SK-N-SH (cell line): ENCODE results near the gene CHPF. TPM values are rescaled to one million over a fixed set of nuclear protein-coding genes. Genes with fewer than 3 reads are reported as not detected.

Source experiments
- CTCF ChIA-PET: fragments of 300-600, 350-600 bp; formaldehyde crosslinking; extraction: SDS; loops from one replicate; lab custom pipeline; 2021; lab: Yijun Ruan, JAX
- POLR2A ChIA-PET: fragments of 350-600 bp; sonication (Branson Sonifier 250); formaldehyde crosslinking; extraction: SDS; loops from one replicate; lab custom pipeline; 2020; ENCODE audit warnings: antibody characterized with exemption, inconsistent platforms; lab: Yijun Ruan, JAX
- DNase-seq: peaks from one replicate; pipeline ENCODE4 v3.0.0; 2012
- H2AFZ ChIP-seq: fragments of 200-600 bp; sonication (generic); 2 replicates; pipeline ENCODE4 v1.8.1; 2016; ENCODE audit warnings: antibody characterized with exemption, mild to moderate bottlenecking, low read depth
- H3F3A ChIP-seq: fragments of 200-600 bp; sonication (generic); replicated peaks from 2 replicates; pipeline ENCODE3; 2016; ENCODE audit warnings: antibody characterized with exemption, mild to moderate bottlenecking; ENCODE audit not compliant: insufficient read depth
- H3K27ac ChIP-seq, 2 experiments: fragments of 200-500 bp in 1 of 2; fragments of 200-600 bp in 1 of 2; sonication (Bioruptor generic) in 1 of 2; sonication (generic), shearing (Covaris generic) in 1 of 2; 2 replicates each; pipeline versions ENCODE4 v1.5.1 to v1.6.1; 2014 to 2016; ENCODE audit warnings: low read depth in 2 of 2, inconsistent platforms in 1 of 2, low read length in 1 of 2, mild to moderate bottlenecking in 1 of 2, mixed read lengths in 1 of 2
- H3K27me3 ChIP-seq: fragments of 200-600 bp; sonication (generic), shearing (Covaris generic); 2 replicates; pipeline ENCODE4 v1.6.1; 2016; ENCODE audit warnings: mixed run types; ENCODE audit not compliant: insufficient read depth
- H3K36me3 ChIP-seq, 2 experiments: fragments of 200-500 bp in 1 of 2; fragments of 200-600 bp in 1 of 2; sonication (Bioruptor generic) in 1 of 2; sonication (generic) in 1 of 2; replicated peaks in 1 of 2; 2 replicates each; pipeline versions ENCODE3 to v1.5.1; 2014 to 2016; ENCODE audit warnings: low read length in 1 of 2, mild to moderate bottlenecking in 1 of 2; ENCODE audit not compliant: insufficient read depth in 2 of 2, control insufficient read depth in 1 of 2
- H3K4me1 ChIP-seq, 2 experiments: fragments of 200-500 bp in 1 of 2; fragments of 200-600 bp in 1 of 2; sonication (Bioruptor generic) in 1 of 2; sonication (generic), shearing (Covaris generic) in 1 of 2; 2 replicates each; pipeline versions ENCODE4 v1.5.1 to v1.6.1; 2014 to 2016; ENCODE audit warnings: low read depth in 1 of 2, low read length in 1 of 2, mixed run types in 1 of 2; ENCODE audit not compliant: insufficient read depth in 2 of 2, control insufficient read depth in 1 of 2
- H3K4me2 ChIP-seq: fragments of 200-600 bp; sonication (generic), shearing (Covaris generic); 2 replicates; pipeline ENCODE4 v1.6.1; 2017; ENCODE audit warnings: mixed run types
- H3K4me3 ChIP-seq, 2 experiments: fragments of 200-500 bp in 1 of 2; fragments of 200-600 bp in 1 of 2; sonication (Bioruptor generic) in 1 of 2; sonication (generic), shearing (Covaris generic) in 1 of 2; 2 replicates each; pipeline versions ENCODE4 v1.5.1 to v1.8.1; 2014 to 2016; ENCODE audit warnings: low read depth in 2 of 2, inconsistent platforms in 1 of 2, low read length in 1 of 2, mild to moderate bottlenecking in 1 of 2, mixed read lengths in 1 of 2, moderate library complexity in 1 of 2
- H3K79me2 ChIP-seq: fragments of 200-600 bp; sonication (generic); 2 replicates; pipeline ENCODE4 v1.8.1; 2017; ENCODE audit warnings: mild to moderate bottlenecking; ENCODE audit not compliant: insufficient read depth
- H3K9ac ChIP-seq: fragments of 200-600 bp; sonication (generic); 2 replicates; pipeline ENCODE4 v1.6.1; 2017; ENCODE audit warnings: mixed run types
- H3K9me2 ChIP-seq: fragments of 200-600 bp; sonication (generic); 2 replicates; pipeline ENCODE4 v1.6.1; 2017; ENCODE audit warnings: mixed run types
- H3K9me3 ChIP-seq: fragments of 200-600 bp; sonication (generic); 2 replicates; pipeline ENCODE4 v1.6.1; 2017; ENCODE audit warnings: mixed run types, mild to moderate bottlenecking, moderate library complexity
- H4K20me1 ChIP-seq: fragments of 200-600 bp; sonication (generic); 2 replicates; pipeline ENCODE4 v1.6.1; 2017; ENCODE audit warnings: mild to moderate bottlenecking, mixed run types; ENCODE audit not compliant: insufficient read depth
- ELF1 ChIP-seq: IDR thresholded peaks from 2 replicates; pipeline ENCODE4 v1.4.0; 2012
- EP300 ChIP-seq, 2 experiments: IDR thresholded peaks; 2 replicates each; pipeline versions ENCODE4 v1.4.0 to v1.6.1; 2012; ENCODE audit warnings: borderline replicate concordance in 1 of 2, low read depth in 1 of 2, low read length in 1 of 2
- EZH2phosphoT487 ChIP-seq: fragments of 200-600 bp; sonication (generic); IDR thresholded peaks from 2 replicates; pipeline ENCODE4 v1.6.1; 2017; ENCODE audit warnings: low read depth, mixed run types, mild to moderate bottlenecking, antibody characterized with exemption, moderate library complexity, borderline replicate concordance
- FOSL2 ChIP-seq: IDR thresholded peaks from 2 replicates; pipeline ENCODE4 v1.4.0; 2012; ENCODE audit warnings: low read depth, mild to moderate bottlenecking, moderate library complexity, borderline replicate concordance
- GATA2 ChIP-seq: sonication (generic); formaldehyde crosslinking; IDR thresholded peaks from 2 replicates; pipeline ENCODE4 v1.5.0; 2020; ENCODE audit warnings: mild to moderate bottlenecking, missing genetic modification reagents
- IRF3 ChIP-seq: fragments of 150-350 bp; IDR thresholded peaks from 2 replicates; pipeline ENCODE4 v1.6.1; 2016; ENCODE audit warnings: mild to moderate bottlenecking, low read depth, low read length
- NRF1 ChIP-seq: IDR thresholded peaks from 2 replicates; pipeline ENCODE4 v1.6.1; 2012; ENCODE audit warnings: low read depth, mild to moderate bottlenecking, low read length
- PBX3 ChIP-seq: IDR thresholded peaks from 2 replicates; pipeline ENCODE4; 2012
- RXRA ChIP-seq: IDR thresholded peaks from 2 replicates; pipeline ENCODE4 v1.4.0; 2012; ENCODE audit warnings: low read depth, mild to moderate bottlenecking, borderline replicate concordance
- SMC3 ChIP-seq: IDR thresholded peaks from 2 replicates; pipeline ENCODE4 v1.6.1; 2012; ENCODE audit warnings: low read depth, low read length, improper control_type of control experiment
- TAF1 ChIP-seq: IDR thresholded peaks from 2 replicates; pipeline ENCODE4 v1.6.1; 2012; ENCODE audit warnings: low read depth, mild to moderate bottlenecking, low read length, moderate library complexity, borderline replicate concordance
- TCF12 ChIP-seq: IDR thresholded peaks from 2 replicates; pipeline ENCODE4 v1.4.0; 2012
- ZBTB33 ChIP-seq: IDR thresholded peaks from 2 replicates; pipeline ENCODE4 v1.4.0; 2012; ENCODE audit warnings: low read depth, borderline replicate concordance
- WGBS: methylation state at CpG from one replicate; pipeline ENCODE4 v1.1.6; 2017; ENCODE audit warnings: low lambda C conversion rate; 5-methylcytosine and 5-hydroxymethylcytosine counted together
- polyA plus RNA-seq, 3 experiments: library from polyadenylated mRNA; depleted of rRNA; stranded (reverse); fragments of >200 nt; gene quantifications; 2 replicates each; pipeline ENCODE4 v1.2.3, GENCODE V29; 2012

The CHPF gene
- polyA plus RNA-seq, 1 of the 3 experiments (the other 2 are of a cell fraction): 141 TPM

- ChIA-PET CTCF (interaction anchor here (1.1 to 62.1 kb wide), 12 partner anchors 9 to 165 kb away, joined by 3 to 2824 read pairs (median 35); partner anchors contain the start of genes ASIC4, CHPF, DNPEP and GMPPA), POLR2A (no interaction called here)
- no peak overlapping the region for H3K4me2 ChIP-seq
Observed at GRCh38 chr2:219531639-219532377, 11.8 kb downstream of the CHPF start.

More at GRCh38 chr2:219531639-219532377, 11.8 kb downstream of the CHPF start:
- DNase-seq: no peak
- Histone ChIP-seq H4K20me1 (no peaks in the 10 kb centered on the region), H3K36me3 (no peaks in the 10 kb centered on the region), H3K4me1 (peaks cover 0 to 23% of the 10 kb centered on the region in 2 experiments; a peak in 2 of 4 replicates), H3K4me3 (no peak overlapping the region), H3F3A (no peaks in the 10 kb centered on the region), H3K9me3 (no peaks in the 10 kb centered on the region), H2AFZ (no peak overlapping the region), H3K27me3 (no peaks in the 10 kb centered on the region; the same call in 1 of the 2 replicates), H3K27ac (no peak overlapping the region), H3K79me2 (no peaks in the 10 kb centered on the region), H3K9me2 (no peaks in the 10 kb centered on the region), H3K9ac (no peak overlapping the region)
- 54% methylated on average over 7 of the region's 20 CpGs for WGBS
- TF ChIP-seq TCF12 (no peak), SMC3 (no peak), RXRA (no peak), EZH2phosphoT487 (no peak), TAF1 (no peak), NRF1 (no peak), EP300 (IDR thresholded peaks at IDR 0.05; ENCODE audit: borderline replicate concordance in 1 of 2, low read depth in 1 of 2, low read length in 1 of 2) (no peak), ZBTB33 (no peak), PBX3 (no peak), GATA2 (no peak), ELF1 (no peak), IRF3 (no peak), FOSL2 (no peak)
